K562 (cell line): ENCODE results near the gene OSBPL10.

Experiments
- CBX5 ChIP-seq: IDR thresholded peaks from 2 replicates; pipeline ENCODE4 v1.6.1; 2014; ENCODE audit warnings: low read depth, borderline replicate concordance
- EP300 ChIP-seq: IDR thresholded peaks from 2 replicates; pipeline ENCODE4 v1.6.1; 2012; ENCODE audit warnings: low read length, improper control_type of control experiment
- JUN ChIP-seq, 2 experiments: sonication (generic) in 1 of 2; formaldehyde crosslinking in 1 of 2; IDR thresholded peaks; 2 replicates each; pipeline versions ENCODE4 v1.6.1 to v1.8.0; 2012 to 2022; ENCODE audit warnings: borderline replicate concordance in 2 of 2, mild to moderate bottlenecking in 2 of 2, improper control_type of control experiment in 1 of 2, low read depth in 1 of 2, low read length in 1 of 2, missing genetic modification reagents in 1 of 2
- NFIC ChIP-seq: fragments of 450-650 bp; IDR thresholded peaks from 2 replicates; pipeline ENCODE4 v1.6.1; 2017; ENCODE audit warnings: mild to moderate bottlenecking, inconsistent platforms
- TF ChIP-seq, protein P1 (sequence below), 3 experiments: IDR thresholded peaks in 2 of 3; conservative IDR thresholded peaks in 1 of 3; 2 replicates each; pipeline ENCODE4 v1.5.1; 2011 to 2012; ENCODE audit warnings: low read length in 3 of 3, mild to moderate bottlenecking in 3 of 3, control low read depth in 2 of 3, improper control_type of control experiment in 1 of 3, inconsistent platforms in 1 of 3, low read depth in 1 of 3, mixed read lengths in 1 of 3, moderate library complexity in 1 of 3; ENCODE audit not compliant: insufficient read depth in 2 of 3
- TF ChIP-seq, protein P2 (sequence below), 2 experiments: fragments of 200-800 bp in 1 of 2; sonication (Bioruptor generic) in 1 of 2; sonication (generic) in 1 of 2; formaldehyde crosslinking in 1 of 2; IDR thresholded peaks in 1 of 2; conservative IDR thresholded peaks in 1 of 2; 2 replicates each; pipeline versions ENCODE4 v1.5.0 to v1.6.1; 2016 to 2020; ENCODE audit warnings: missing compliant biosample characterization in 1 of 2, missing genetic modification characterization in 1 of 2, missing genetic modification reagents in 1 of 2
- TF ChIP-seq, protein P3 (sequence below): sonication (generic); formaldehyde crosslinking; IDR thresholded peaks from 2 replicates; pipeline ENCODE4 v1.8.1; 2022; ENCODE audit warnings: missing genetic modification reagents

DNA sequence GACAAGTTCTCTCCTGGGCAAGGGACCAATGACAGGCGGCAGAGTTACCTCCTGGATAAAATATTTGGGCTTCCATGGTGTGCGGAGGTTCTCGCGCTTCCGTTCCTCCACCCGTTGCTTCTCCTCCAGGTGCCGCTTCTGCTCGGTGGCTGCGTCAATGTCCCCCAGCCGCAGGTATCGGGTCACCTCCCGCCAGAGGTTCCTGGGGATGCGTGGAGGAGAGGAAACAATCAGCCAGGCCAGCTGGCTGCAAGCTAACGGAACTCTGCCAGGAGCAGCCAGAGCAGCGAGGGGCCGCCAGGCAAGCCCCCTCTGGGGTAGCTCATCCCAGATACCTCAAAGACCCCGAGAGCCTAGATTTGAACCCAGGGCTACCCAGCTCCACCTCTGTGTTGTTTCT is 317.0 kb downstream of the OSBPL10 start:
- TF ChIP-seq, protein P1, sequence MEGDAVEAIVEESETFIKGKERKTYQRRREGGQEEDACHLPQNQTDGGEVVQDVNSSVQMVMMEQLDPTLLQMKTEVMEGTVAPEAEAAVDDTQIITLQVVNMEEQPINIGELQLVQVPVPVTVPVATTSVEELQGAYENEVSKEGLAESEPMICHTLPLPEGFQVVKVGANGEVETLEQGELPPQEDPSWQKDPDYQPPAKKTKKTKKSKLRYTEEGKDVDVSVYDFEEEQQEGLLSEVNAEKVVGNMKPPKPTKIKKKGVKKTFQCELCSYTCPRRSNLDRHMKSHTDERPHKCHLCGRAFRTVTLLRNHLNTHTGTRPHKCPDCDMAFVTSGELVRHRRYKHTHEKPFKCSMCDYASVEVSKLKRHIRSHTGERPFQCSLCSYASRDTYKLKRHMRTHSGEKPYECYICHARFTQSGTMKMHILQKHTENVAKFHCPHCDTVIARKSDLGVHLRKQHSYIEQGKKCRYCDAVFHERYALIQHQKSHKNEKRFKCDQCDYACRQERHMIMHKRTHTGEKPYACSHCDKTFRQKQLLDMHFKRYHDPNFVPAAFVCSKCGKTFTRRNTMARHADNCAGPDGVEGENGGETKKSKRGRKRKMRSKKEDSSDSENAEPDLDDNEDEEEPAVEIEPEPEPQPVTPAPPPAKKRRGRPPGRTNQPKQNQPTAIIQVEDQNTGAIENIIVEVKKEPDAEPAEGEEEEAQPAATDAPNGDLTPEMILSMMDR (IDR thresholded peaks at IDR 0.05 in 2 of 3, conservative IDR thresholded peaks at IDR 0.05 in 1 of 3; ENCODE audit: insufficient read depth in 2 of 3, low read depth in 1 of 3, low read length in 3 of 3), result no peak
- no peak for TF ChIP-seq CBX5
- no peak for TF ChIP-seq EP300
- no peak for TF ChIP-seq JUN (IDR thresholded peaks at IDR 0.05; ENCODE audit: borderline replicate concordance, low read depth, low read length)
- no peak for TF ChIP-seq JUN (CRISPR knock-in tag; IDR thresholded peaks at IDR 0.05; ENCODE audit: borderline replicate concordance)
- TF ChIP-seq, protein P2, sequence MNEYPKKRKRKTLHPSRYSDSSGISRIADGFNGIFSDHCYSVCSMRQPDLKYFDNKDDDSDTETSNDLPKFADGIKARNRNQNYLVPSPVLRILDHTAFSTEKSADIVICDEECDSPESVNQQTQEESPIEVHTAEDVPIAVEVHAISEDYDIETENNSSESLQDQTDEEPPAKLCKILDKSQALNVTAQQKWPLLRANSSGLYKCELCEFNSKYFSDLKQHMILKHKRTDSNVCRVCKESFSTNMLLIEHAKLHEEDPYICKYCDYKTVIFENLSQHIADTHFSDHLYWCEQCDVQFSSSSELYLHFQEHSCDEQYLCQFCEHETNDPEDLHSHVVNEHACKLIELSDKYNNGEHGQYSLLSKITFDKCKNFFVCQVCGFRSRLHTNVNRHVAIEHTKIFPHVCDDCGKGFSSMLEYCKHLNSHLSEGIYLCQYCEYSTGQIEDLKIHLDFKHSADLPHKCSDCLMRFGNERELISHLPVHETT (CRISPR knock-in tag; conservative IDR thresholded peaks at IDR 0.05 in 1 of 2, IDR thresholded peaks at IDR 0.05 in 1 of 2), result no peak
- TF ChIP-seq, protein P3, sequence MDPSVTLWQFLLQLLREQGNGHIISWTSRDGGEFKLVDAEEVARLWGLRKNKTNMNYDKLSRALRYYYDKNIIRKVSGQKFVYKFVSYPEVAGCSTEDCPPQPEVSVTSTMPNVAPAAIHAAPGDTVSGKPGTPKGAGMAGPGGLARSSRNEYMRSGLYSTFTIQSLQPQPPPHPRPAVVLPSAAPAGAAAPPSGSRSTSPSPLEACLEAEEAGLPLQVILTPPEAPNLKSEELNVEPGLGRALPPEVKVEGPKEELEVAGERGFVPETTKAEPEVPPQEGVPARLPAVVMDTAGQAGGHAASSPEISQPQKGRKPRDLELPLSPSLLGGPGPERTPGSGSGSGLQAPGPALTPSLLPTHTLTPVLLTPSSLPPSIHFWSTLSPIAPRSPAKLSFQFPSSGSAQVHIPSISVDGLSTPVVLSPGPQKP, result no peak
- TF ChIP-seq NFIC, result no peak
